ENCODE data around the gene PTAFR.

The PTAFR gene

GRCh38 chr1:28173980-28174297, 2.6 kb downstream of the PTAFR start:
- DNase-seq, result no peak

GRCh38 chr1:28173151-28173979, 3.1 kb downstream of the PTAFR start:
- no peak for DNase-seq

- DNase-seq, result no peak
Observed at GRCh38 chr1:28172713-28173150, 3.8 kb downstream of the PTAFR start.

- no peak for DNase-seq
Observed at GRCh38 chr1:28171246-28171645, 5.2 kb downstream of the PTAFR start.

- no peak for DNase-seq
Observed at GRCh38 chr1:28170001-28170596, 6.4 kb downstream of the PTAFR start.

- DNase-seq, result no peak
Observed at GRCh38 chr1:28163496-28164161, 12.9 kb downstream of the PTAFR start.

- no peak for DNase-seq
Observed at GRCh38 chr1:28162151-28162550, 14.3 kb downstream of the PTAFR start.

GRCh38 chr1:28161751-28162150, 14.7 kb downstream of the PTAFR start:
- DNase-seq, result no peak

GRCh38 chr1:28160782-28161266, 15.7 kb downstream of the PTAFR start:
- no peak for DNase-seq

GRCh38 chr1:28159680-28160079, 16.8 kb downstream of the PTAFR start:
- no peak for DNase-seq

- no peak for DNase-seq
Observed at GRCh38 chr1:28159243-28159642, 17.2 kb downstream of the PTAFR start.

- DNase-seq, result no peak
Observed at GRCh38 chr1:28157894-28158293, 18.6 kb downstream of the PTAFR start.

GRCh38 chr1:28156821-28157220, 19.7 kb downstream of the PTAFR start:
- DNase-seq, result no peak

- DNase-seq, result no peak
Observed at GRCh38 chr1:28155628-28156027, 20.9 kb downstream of the PTAFR start.

GRCh38 chr1:28154078-28154594, 22.4 kb downstream of the PTAFR start:
- DNase-seq, result no peak

GRCh38 chr1:28150125-28150780, 26.2 kb downstream of the PTAFR start:
- DNase-seq, result no peak

- DNase-seq, result no peak
Observed at GRCh38 chr1:28148880-28149195, 27.7 kb downstream of the PTAFR start.

- DNase-seq, result no peak
Observed at GRCh38 chr1:28147264-28148094, 29.0 kb downstream of the PTAFR start.

GRCh38 chr1:28145728-28146127, 30.8 kb downstream of the PTAFR start:
- no peak for DNase-seq

- DNase-seq, result no peak
Observed at GRCh38 chr1:28144203-28145135, 32.0 kb downstream of the PTAFR start.

GRCh38 chr1:28143496-28144202, 32.8 kb downstream of the PTAFR start:
- DNase-seq, result no peak
